Calu3 (cell line): ENCODE results near the gene RXFP1. TPM values are rescaled to one million over a fixed set of nuclear protein-coding genes. Genes with fewer than 3 reads are reported as not detected.

ENCODE experiments used
- BruUV-seq: library from RNA; stranded (reverse); fragments of 400-500 nt; replicated peaks from 2 replicates; lab custom pipeline; 2021; lab: Mats Ljungman, UMichigan
- CTCF ChIA-PET: fragments of 300-600 bp; sonication (Branson Sonifier 250); formaldehyde crosslinking; loops from one replicate; lab custom pipeline; 2022; ENCODE audit warnings: antibody characterized with exemption; lab: Charles Lee
- DNase-seq: peaks from one replicate; pipeline ENCODE4 v3.0.0; 2022
- H3K27ac Mint-ChIP-seq: one replicate; pipeline ENCODE4 v1.8.0; 2022; ENCODE audit warnings: mixed read lengths; ENCODE audit not compliant: unreplicated experiment
- H3K27me3 Mint-ChIP-seq: one replicate; pipeline ENCODE4 v1.8.0; 2022; ENCODE audit warnings: mixed read lengths; ENCODE audit not compliant: unreplicated experiment
- H3K36me3 Mint-ChIP-seq: one replicate; pipeline ENCODE4 v1.8.0; 2022; ENCODE audit warnings: mild to moderate bottlenecking, moderate library complexity, mixed read lengths; ENCODE audit not compliant: insufficient read depth, unreplicated experiment
- H3K4me1 Mint-ChIP-seq: one replicate; pipeline ENCODE4 v1.8.0; 2022; ENCODE audit warnings: mild to moderate bottlenecking, low read depth, mixed read lengths; ENCODE audit not compliant: unreplicated experiment
- H3K4me3 Mint-ChIP-seq: one replicate; pipeline ENCODE4 v1.8.0; 2022; ENCODE audit warnings: mild to moderate bottlenecking, low read depth, moderate library complexity, mixed read lengths; ENCODE audit not compliant: unreplicated experiment
- H3K9me3 Mint-ChIP-seq: one replicate; pipeline ENCODE4 v1.8.0; 2022; ENCODE audit warnings: low read depth, mixed read lengths; ENCODE audit not compliant: unreplicated experiment
- intact Hi-C: fragments of 100-400 bp; cut with micrococcal nuclease; formaldehyde crosslinking; loops from one replicate; pipeline ENCODE4 v1.10.0; 2022; ENCODE audit not compliant: unreplicated experiment
- total RNA-seq: library from RNA; stranded (reverse); gene quantifications from 2 replicates; pipeline ENCODE4 v1.2.3, GENCODE V29; 2022
- TF ChIP-seq, protein P1 (sequence below): fragments of 200-600 bp; IDR thresholded peaks from one replicate; pipeline ENCODE4 v1.8.0; 2022; ENCODE audit warnings: antibody characterized with exemption; ENCODE audit not compliant: unreplicated experiment

RXFP1 gene
- total RNA-seq, 1 experiment from 2014 or later = not detected

DNA sequence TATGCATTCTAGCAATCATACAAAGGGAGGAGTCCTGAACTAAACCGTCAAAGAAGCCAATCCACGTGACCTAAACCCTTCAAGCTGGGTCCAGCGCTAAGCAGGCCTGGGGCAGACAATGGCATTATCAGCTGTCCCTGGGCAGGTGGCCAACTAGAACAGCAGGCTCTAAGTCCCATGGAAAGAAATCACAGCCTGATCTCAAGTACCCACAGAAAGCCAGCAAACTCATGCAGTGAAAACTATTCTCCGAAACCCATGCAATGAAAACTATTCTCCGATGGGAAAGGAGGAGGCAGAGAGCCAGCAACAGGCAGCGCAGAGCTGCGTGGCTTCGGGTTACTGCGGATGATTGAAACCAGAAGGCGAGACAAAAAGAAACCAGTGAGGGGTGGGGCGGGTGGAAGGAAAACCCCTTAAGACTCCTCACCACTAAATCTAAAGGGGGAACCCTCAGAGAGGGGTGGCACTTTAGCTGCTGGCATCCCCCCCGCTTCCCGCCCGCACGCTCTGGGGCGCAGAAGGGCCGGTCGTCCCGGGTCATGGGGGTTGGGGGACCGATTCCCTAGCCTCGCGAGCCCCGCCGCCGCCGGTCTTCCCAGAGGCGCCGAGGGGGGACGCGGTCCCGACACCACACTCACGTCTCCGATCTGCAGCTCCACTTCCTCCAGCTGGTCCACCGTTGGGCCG, 149.4 kb downstream of the RXFP1 start:
- TF ChIP-seq, protein P1, sequence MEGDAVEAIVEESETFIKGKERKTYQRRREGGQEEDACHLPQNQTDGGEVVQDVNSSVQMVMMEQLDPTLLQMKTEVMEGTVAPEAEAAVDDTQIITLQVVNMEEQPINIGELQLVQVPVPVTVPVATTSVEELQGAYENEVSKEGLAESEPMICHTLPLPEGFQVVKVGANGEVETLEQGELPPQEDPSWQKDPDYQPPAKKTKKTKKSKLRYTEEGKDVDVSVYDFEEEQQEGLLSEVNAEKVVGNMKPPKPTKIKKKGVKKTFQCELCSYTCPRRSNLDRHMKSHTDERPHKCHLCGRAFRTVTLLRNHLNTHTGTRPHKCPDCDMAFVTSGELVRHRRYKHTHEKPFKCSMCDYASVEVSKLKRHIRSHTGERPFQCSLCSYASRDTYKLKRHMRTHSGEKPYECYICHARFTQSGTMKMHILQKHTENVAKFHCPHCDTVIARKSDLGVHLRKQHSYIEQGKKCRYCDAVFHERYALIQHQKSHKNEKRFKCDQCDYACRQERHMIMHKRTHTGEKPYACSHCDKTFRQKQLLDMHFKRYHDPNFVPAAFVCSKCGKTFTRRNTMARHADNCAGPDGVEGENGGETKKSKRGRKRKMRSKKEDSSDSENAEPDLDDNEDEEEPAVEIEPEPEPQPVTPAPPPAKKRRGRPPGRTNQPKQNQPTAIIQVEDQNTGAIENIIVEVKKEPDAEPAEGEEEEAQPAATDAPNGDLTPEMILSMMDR = no peak
- Mint-ChIP-seq H3K36me3 (peaks cover 24% of the 10 kb centered on the region), H3K27me3 (no peaks in the 10 kb centered on the region), H3K9me3 (no peaks in the 10 kb centered on the region), H3K4me1 (peaks cover 7% of the 10 kb centered on the region), H3K4me3 (peak overlapping the region; percentile 90), H3K27ac (peak overlapping the region; percentile 89)
- DNase-seq = peak; percentile 50
- CTCF ChIA-PET = no interaction called here
- intact Hi-C loops = no loop called here
- no TSS peak for BruUV-seq

GRCh38 chr4:158671665-158671914, 149.9 kb downstream of the RXFP1 start, which contains the start of gene C4orf46:
Gene C4orf46 (minus strand): TSS chr4:158671887. CDS start chr4:158671801, 86 bp downstream.
- no peak for DNase-seq
- Mint-ChIP-seq H3K27ac (peak within 1 kb of the TSS; percentile 89), H3K9me3 (no peaks in the 10 kb centered on the region), H3K4me3 (peak within 1 kb of the TSS; percentile 90), H3K4me1 (peaks cover 7% of the 10 kb centered on the region), H3K27me3 (no peaks in the 10 kb centered on the region), H3K36me3 (peaks cover 24% of the 10 kb centered on the region)
- TF ChIP-seq, protein P1 = no peak
- CTCF ChIA-PET = no interaction called here
- BruUV-seq = no TSS peak
- intact Hi-C loops = no loop called here

DNA sequence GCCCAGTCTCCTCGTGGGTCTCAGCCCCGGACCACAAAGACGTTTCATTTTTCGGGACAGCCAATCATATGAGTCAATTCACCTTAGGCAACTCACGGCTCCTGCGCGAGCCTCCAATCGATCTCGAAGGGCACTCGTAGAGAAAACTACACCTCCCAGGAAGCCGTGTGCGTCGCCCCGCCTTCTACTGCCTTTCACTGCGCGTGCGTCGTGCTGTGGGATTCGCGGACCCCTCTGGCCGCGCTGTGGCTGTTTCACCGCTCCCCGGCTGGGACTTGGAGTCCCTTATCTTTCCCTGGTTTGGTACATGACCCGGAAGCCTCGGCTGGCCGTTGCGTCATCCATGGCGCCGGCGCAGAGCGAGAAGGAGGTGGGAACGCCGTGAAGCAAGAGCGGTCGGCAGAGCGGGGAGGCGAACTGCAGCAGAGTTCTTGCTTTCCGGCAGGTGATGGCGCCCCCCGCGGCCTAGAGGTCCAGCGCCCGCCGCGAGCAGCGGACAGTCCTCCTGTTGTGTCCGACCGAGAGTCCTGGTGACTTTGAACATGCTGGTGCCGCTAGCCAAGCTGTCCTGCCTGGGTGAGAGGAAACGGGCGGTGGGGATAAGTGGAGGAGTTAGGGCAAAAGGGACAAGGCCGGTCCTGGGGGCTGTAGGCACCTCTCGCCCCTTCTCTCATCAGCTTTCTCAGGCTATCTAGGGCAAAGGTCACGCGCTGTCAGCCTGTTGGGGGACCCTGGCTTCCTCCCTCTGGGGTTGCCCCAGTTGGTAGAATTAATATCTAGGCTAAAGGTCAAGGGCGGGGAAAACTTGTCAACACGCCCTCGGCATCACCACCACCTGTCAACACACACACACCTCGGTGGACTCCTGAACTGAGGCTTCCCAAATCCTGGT, 150.5 kb downstream of the RXFP1 start, which contains the start of gene ETFDH:
TSS of gene ETFDH (plus strand) at position 382 of the 892 bp plus-strand sequence. CDS start at position 543, 161 bp downstream.
- Mint-ChIP-seq H3K27me3 (no peaks in the 10 kb centered on the region), H3K4me3 (peak within 1 kb of the TSS; percentile 90), H3K4me1 (peaks cover 7% of the 10 kb centered on the region), H3K9me3 (no peaks in the 10 kb centered on the region), H3K36me3 (peaks cover 24% of the 10 kb centered on the region), H3K27ac (peak within 1 kb of the TSS; percentile 89)
- no TSS peak for BruUV-seq
- intact Hi-C loops = no loop called here
- TF ChIP-seq, protein P1 = no peak
- CTCF ChIA-PET = no interaction called here
- peak; percentile 95 for DNase-seq

DNA sequence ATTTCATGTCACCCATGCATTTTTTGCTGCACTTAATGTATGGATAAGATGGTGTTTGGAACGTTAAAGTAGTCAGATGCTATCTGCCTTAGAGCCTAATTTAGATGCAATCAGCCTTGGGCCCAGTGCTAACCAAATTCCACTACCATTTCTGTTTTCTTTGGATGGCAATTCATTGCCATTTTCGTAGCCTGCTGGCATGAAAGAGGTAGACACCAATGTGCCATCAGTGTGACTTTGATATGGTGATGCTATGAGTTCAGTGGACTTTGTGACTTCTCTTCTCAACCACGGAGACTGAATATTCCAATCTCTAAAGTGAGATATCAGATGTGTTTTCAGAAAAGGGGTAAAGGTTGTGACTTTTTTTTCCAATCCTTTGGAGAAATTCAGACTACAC, 152.0 kb downstream of the RXFP1 start:
- no TSS peak for BruUV-seq
- TF ChIP-seq, protein P1 = no peak
- peaks cover 7% of the 10 kb centered on the region for H3K4me1 Mint-ChIP-seq
- peaks cover 24% of the 10 kb centered on the region for H3K36me3 Mint-ChIP-seq
- H3K27ac Mint-ChIP-seq = no peak overlapping the region
- H3K9me3 Mint-ChIP-seq = no peaks in the 10 kb centered on the region
- no peak overlapping the region for H3K4me3 Mint-ChIP-seq
- no peak for DNase-seq
- H3K27me3 Mint-ChIP-seq = no peaks in the 10 kb centered on the region
- intact Hi-C loops = no loop called here
- CTCF ChIA-PET = no interaction called here
